GM10266 (cell line): ENCODE data around the gene DIAPH3.

Source experiments
- DNase-seq: peaks from one replicate; pipeline ENCODE4 v3.0.0; 2012; ENCODE audit errors: extremely low spot score
- TF ChIP-seq, protein P1 (sequence below): IDR thresholded peaks from 2 replicates; pipeline ENCODE4 v1.5.1; 2012; ENCODE audit warnings: mild to moderate bottlenecking, low read depth; ENCODE audit not compliant: control insufficient read depth, insufficient read depth; ENCODE audit errors: missing control alignments

The DIAPH3 gene

DNA sequence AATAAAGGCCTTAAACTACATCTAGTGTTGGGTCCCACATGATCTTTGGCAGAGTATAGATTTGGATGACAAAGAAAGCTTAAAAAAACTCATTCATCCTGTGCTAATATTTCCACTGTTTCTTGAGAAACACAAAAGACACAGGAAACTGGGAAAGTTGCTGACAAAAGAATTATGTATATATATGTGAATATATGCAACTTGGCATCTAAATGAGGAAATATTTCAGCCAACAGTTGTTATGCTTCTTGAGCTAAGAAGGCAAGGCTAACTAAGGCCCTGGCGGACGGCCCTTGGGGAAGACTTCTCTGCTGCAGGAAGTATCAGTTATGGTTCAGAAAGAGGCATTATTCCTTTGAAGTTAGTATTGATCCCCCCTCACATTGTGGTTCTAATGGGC lies 491.8 kb downstream of the DIAPH3 start:
- no peak for DNase-seq
- TF ChIP-seq, protein P1, sequence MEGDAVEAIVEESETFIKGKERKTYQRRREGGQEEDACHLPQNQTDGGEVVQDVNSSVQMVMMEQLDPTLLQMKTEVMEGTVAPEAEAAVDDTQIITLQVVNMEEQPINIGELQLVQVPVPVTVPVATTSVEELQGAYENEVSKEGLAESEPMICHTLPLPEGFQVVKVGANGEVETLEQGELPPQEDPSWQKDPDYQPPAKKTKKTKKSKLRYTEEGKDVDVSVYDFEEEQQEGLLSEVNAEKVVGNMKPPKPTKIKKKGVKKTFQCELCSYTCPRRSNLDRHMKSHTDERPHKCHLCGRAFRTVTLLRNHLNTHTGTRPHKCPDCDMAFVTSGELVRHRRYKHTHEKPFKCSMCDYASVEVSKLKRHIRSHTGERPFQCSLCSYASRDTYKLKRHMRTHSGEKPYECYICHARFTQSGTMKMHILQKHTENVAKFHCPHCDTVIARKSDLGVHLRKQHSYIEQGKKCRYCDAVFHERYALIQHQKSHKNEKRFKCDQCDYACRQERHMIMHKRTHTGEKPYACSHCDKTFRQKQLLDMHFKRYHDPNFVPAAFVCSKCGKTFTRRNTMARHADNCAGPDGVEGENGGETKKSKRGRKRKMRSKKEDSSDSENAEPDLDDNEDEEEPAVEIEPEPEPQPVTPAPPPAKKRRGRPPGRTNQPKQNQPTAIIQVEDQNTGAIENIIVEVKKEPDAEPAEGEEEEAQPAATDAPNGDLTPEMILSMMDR, result no peak

DNA sequence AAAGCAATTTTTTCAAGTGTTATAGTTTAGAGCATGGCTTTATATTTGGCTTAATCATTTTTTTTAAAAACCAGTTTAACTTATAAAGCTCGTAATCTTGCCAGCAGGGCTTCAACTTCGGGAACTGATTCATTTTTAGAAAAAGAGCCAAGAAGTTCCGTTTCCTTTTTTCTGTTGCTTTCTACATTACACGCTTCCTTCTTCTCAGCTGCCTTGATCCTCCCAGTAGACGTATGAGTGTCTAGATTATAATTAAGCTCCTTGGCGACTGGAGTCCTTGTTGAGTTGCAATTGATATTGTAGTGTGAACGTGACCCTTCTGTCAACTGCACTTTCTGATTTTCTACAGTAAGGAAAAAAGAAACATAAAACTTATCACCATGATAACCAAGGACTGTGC lies 497.2 kb downstream of the DIAPH3 start:
- no peak for DNase-seq
- TF ChIP-seq, protein P1, result no peak

DNA sequence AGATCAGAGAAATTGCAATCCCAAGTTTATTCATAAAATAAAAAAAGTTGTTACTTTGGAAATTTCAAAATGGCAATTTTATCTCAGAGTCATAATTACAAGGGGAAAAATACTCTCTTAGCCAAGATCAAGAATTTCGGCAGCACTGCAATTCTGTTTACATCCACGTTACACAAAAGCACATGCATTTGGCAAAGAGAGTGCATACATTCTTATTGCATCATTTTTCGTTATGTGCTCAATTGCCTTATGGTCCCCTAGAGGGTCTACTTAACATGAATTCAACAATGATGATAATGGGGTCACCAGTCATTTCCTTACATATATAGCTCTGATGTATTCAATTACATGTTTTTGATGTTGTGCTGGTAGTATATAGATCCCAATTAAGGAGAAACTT lies 498.0 kb downstream of the DIAPH3 start:
- no peak for DNase-seq
- TF ChIP-seq, protein P1, result no peak

DNA sequence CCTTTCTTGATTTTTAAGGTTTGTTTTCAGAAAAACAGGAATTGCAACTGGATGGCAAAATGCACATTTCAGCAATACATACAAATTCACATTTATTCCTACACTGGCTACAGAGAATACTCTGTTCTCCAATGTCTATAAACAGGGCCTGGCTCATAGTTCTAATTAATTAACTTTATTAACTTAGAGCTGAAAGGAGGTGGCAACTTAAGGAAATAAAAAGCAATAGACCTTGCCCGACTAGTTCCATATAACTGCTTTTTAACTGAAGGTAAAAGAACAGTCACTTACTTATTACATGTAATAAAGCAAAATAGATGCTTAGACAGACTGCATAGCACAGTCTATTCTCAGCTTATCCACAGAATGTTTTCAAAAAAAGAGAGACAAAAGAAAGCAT lies 498.5 kb downstream of the DIAPH3 start:
- DNase-seq, result no peak

DNA sequence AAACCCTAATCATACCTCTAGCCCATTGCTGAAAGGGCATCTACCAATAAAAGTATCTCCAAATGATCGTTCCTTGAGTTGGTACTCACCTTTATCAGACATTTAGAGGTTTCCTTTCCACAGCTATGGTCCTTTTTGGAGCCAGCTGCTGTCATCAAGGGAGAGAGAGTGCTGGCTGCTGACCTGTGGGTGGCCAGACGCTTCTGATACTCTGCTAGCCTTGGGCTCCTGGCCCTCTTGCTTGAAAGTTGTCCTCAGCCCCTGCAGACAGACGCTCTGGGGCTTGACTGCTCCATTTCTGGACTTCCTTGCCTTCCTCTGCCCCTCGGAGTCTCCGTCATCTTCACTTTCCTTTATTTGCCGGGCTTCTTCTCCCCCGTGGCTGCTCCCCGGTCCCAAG lies 499.1 kb downstream of the DIAPH3 start:
- DNase-seq, result no peak
- TF ChIP-seq, protein P1, result no peak

More for the DNA sequence above, 498.5 kb downstream of the DIAPH3 start:
- TF ChIP-seq, protein P1, result no peak

DNA sequence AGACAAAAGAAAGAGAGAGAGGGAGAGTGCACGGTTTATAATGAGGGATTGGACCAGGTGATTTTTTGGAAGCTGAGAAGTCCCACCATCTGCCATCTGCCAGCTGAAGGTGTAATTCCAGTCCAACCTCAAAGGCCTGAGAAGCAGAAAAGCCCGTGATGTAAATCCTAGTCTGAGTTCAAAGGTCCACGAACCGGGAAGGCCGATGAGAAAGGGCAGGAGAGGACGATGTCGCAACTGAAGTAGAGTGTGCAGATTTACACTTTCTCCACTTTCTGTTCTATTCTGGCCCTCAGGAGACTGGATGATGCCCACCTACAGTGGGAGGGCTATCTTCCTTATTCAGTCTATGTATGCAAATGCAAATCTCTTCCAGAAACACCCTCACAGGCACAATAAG lies 500.0 kb downstream of the DIAPH3 start:
- TF ChIP-seq, protein P1, result no peak
- no peak for DNase-seq

DNA sequence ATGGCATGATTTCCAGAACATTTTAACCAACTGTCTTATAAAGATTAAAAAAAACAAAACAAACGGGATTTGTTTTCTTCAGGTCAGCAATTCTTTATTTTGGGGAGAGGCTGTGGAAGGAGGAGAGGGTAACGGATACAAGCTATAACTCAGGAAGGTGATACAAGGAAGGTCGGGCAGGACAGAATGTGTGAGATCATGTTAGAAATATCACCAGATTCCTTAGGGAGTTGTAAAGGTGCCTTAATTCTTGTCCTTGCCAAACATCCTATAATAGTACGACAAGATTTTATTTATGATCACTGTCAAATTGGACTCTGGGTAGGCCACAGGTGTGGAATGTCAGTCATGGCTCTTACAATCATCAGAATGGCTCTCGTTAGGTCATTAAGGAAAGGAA lies 503.1 kb downstream of the DIAPH3 start:
- TF ChIP-seq, protein P1, result no peak
- no peak for DNase-seq
